Ovary (tissue), 3 donors: Measurements from ENCODE around the gene TBC1D24.

Experiments used
- EP300 ChIP-seq: sonication (generic); formaldehyde crosslinking; IDR thresholded peaks from one replicate; pipeline ENCODE4 v1.6.1; 2017; ENCODE audit warnings: antibody characterized with exemption
- POLR2A ChIP-seq: fragments of 450-650 bp; IDR thresholded peaks from one replicate; pipeline ENCODE4 v1.6.1; 2017; ENCODE audit warnings: antibody characterized with exemption, mild to moderate bottlenecking, moderate library complexity
- TF ChIP-seq, protein P1 (sequence below), 3 donors: fragments of 450-650 bp in 2 of 3; fragments of 200-600 bp in 1 of 3; IDR thresholded peaks; one replicate each; pipeline versions ENCODE4 v1.5.1 to v1.8.0; 2016 to 2022; ENCODE audit warnings: antibody characterized with exemption in 3 of 3, mild to moderate bottlenecking in 1 of 3
- donor health status: DM: no; HTN: no; CAD: no.

DNA sequence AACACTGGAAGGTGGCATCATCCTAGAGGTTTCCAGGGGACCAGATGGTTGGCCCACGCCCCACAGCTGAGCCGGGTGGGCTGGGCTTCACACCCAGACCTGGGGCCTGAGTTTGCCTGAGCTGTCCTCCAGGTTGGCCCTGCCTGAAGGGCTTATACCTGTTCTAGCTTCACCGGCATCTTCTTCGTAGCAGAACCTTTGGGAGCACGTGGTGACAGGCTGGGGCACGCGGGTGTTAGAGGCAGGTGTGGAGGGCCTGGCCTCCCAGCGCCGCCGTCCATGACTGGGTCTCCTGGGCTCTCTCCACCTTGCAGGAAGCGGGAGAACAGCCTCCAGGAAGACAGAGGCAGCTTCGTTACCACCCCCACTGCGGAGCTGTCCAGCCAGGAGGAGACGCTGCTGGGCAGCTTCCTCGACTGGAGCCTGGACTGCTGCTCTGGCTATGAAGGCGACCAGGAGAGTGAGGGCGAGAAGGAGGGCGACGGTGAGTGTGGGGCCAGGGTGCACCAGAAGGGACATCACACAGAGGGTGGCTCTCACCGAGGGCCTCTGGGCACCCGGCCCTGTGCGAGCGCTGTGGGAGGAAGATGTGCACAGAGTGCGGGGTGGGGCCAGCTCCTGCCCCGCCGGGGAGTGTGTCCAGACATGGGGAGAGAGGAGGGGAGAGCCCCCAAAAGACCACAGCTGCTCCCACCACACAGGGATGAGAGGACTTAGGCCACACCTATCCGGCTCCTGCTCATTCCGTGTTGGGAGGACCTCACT lies 19.7 kb upstream of the TBC1D24 start:
- TF ChIP-seq POLR2A (no peak), EP300 (no peak)
- TF ChIP-seq, protein P1, sequence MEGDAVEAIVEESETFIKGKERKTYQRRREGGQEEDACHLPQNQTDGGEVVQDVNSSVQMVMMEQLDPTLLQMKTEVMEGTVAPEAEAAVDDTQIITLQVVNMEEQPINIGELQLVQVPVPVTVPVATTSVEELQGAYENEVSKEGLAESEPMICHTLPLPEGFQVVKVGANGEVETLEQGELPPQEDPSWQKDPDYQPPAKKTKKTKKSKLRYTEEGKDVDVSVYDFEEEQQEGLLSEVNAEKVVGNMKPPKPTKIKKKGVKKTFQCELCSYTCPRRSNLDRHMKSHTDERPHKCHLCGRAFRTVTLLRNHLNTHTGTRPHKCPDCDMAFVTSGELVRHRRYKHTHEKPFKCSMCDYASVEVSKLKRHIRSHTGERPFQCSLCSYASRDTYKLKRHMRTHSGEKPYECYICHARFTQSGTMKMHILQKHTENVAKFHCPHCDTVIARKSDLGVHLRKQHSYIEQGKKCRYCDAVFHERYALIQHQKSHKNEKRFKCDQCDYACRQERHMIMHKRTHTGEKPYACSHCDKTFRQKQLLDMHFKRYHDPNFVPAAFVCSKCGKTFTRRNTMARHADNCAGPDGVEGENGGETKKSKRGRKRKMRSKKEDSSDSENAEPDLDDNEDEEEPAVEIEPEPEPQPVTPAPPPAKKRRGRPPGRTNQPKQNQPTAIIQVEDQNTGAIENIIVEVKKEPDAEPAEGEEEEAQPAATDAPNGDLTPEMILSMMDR (IDR thresholded peaks at IDR 0.05): no peak
